Hematopoietic multipotent progenitor cell treated with erythropoietin and hydrocortisone succinate and interleukin-3 and kit ligand, for 17 days (in vitro differentiated cells): Measurements from ENCODE around the gene EPB42.
"Not testable (repeated sequence)": the region's sequence is repeated elsewhere in the genome, so short reads cannot be mapped to it uniquely, and the experiment has no call there.

Experiments used
- DNase-seq: peaks from one replicate; pipeline ENCODE4 v3.0.0-alpha.2; 2015; ENCODE audit warnings: low spot score

EPB42 gene

GRCh38 chr15:43212299-43212698 is 8.5 kb downstream of the EPB42 start:
- DNase-seq = no peak

- peak; percentile 51 for DNase-seq
Observed at GRCh38 chr15:43211224-43211735, 9.5 kb downstream of the EPB42 start.

- DNase-seq = no peak
Observed at GRCh38 chr15:43210807-43211206, 10.0 kb downstream of the EPB42 start.

GRCh38 chr15:43210172-43210745 is 10.6 kb downstream of the EPB42 start:
- DNase-seq = no peak

- DNase-seq = peak; percentile 57
Observed at GRCh38 chr15:43209059-43209824, 11.6 kb downstream of the EPB42 start.

GRCh38 chr15:43208052-43209002 is 12.5 kb downstream of the EPB42 start:
- no peak for DNase-seq

GRCh38 chr15:43207024-43207423 is 13.8 kb downstream of the EPB42 start:
- DNase-seq = no peak

- DNase-seq = no peak
Observed at GRCh38 chr15:43206054-43206453, 14.8 kb downstream of the EPB42 start.

- peak; percentile 72 for DNase-seq
Observed at GRCh38 chr15:43204016-43204901, 16.6 kb downstream of the EPB42 start.

- no peak for DNase-seq
Observed at GRCh38 chr15:43199945-43200488, 20.8 kb downstream of the EPB42 start.

- DNase-seq = no peak
Observed at GRCh38 chr15:43198992-43199391, 21.8 kb downstream of the EPB42 start.

- not testable (repeated sequence) for DNase-seq
Observed at GRCh38 chr15:43198556-43198955, 22.3 kb downstream of the EPB42 start.

GRCh38 chr15:43197773-43198172 is 23.0 kb downstream of the EPB42 start:
- DNase-seq = not testable (repeated sequence)

- DNase-seq = no peak
Observed at GRCh38 chr15:43196760-43197548, 23.9 kb downstream of the EPB42 start.

GRCh38 chr15:43194795-43195194 is 26.0 kb downstream of the EPB42 start:
- no peak for DNase-seq

GRCh38 chr15:43193710-43194109 is 27.1 kb downstream of the EPB42 start:
- no peak for DNase-seq

GRCh38 chr15:43190178-43190577 is 30.6 kb downstream of the EPB42 start:
- no peak for DNase-seq

GRCh38 chr15:43189296-43189695 is 31.5 kb downstream of the EPB42 start:
- peak; percentile 48 for DNase-seq

- peak; percentile 81 for DNase-seq
Observed at GRCh38 chr15:43187544-43188155, 33.2 kb downstream of the EPB42 start.

GRCh38 chr15:43186003-43186353 is 34.8 kb downstream of the EPB42 start:
- DNase-seq = no peak
